ENCODE results near the gene ZNF200. TPM values are rescaled to one million over a fixed set of nuclear protein-coding genes. Genes with fewer than 3 reads are reported as not detected.
A peak's percentile ranks its signal among the peaks of the same experiment; 100 is the strongest.
"Not testable (repeated sequence)": the region's sequence is repeated elsewhere in the genome, so short reads cannot be mapped to it uniquely, and the experiment has no call there.

The ZNF200 gene, protein sequence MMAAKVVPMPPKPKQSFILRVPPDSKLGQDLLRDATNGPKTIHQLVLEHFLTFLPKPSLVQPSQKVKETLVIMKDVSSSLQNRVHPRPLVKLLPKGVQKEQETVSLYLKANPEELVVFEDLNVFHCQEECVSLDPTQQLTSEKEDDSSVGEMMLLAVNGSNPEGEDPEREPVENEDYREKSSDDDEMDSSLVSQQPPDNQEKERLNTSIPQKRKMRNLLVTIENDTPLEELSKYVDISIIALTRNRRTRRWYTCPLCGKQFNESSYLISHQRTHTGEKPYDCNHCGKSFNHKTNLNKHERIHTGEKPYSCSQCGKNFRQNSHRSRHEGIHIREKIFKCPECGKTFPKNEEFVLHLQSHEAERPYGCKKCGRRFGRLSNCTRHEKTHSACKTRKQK
- total RNA-seq (2014; rRNA removed; shearing (Covaris generic); ENCODE audit: low replicate concordance): 12.1 and 12.8 TPM in 2 replicates

- in situ Hi-C loops (cut with HindIII; ENCODE audit: low pct_unique_long_range_greater_than_20kb, low sequenced_read_pairs): no loop called here
- DNase-seq (ENCODE audit: low read depth): peak; percentile 98
Measured at GRCh38 chr16:3234857-3235561, at the start of gene ZNF200. Gene ZNF200 (minus strand): TSS chr16:3235158. CDS start chr16:3233755, 1,403 bp downstream.

- in situ Hi-C loops (cut with HindIII; ENCODE audit: low pct_unique_long_range_greater_than_20kb, low sequenced_read_pairs): no loop called here
- peak; percentile 27 for DNase-seq (ENCODE audit: low read depth)
Measured at GRCh38 chr16:3283543-3284447, 48.8 kb upstream of the ZNF200 start.

DNA sequence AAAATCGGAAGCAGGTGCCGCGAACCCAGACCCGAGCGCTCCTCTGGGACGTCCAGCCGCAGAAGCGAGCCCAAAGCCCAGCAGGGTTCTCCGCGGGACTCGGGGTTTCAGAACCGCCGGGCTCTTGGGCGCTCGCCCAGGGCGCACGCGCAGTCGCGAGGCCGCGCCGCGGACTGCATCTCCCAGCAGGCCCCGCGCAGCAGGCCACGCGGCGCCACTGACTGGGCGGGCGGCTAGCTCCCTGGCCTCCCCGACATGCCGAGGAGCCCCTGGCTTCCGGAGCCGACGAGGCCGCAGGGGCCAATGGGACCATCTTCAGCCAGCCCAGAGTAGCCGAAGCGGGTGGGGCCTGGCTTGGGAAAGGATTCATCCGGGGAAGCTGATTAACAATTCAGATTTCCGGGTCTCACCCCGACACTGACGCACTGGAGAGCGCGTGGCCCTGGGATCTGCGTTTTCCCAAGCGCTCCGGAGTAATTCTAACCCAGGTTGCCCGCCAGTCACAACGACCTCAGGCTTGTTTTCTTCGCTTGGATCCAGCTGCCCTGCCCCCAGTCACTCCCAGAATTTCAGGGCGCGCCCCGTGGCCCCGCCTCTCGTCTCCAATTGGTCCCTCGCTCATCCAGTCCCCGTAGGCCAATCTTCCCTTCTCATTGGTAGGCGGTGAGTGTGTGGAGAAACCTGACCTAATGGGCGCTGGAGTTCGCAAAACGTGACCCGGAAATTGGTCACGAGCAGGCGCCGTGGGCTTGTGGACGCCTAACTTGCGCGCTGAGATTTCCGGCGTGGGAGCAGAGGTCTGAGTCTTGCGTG is 48.0 kb upstream of the ZNF200 start, which contains the start of gene ZNF263:
Gene ZNF263, plus strand, starts transcription at position 762 of the 813 bp plus-strand sequence. CDS start 328 bp downstream, outside the sequence.
- peak; percentile 99 for DNase-seq (ENCODE audit: low read depth)
- in situ Hi-C loops (cut with HindIII; ENCODE audit: low pct_unique_long_range_greater_than_20kb, low sequenced_read_pairs): no loop called here

DNA sequence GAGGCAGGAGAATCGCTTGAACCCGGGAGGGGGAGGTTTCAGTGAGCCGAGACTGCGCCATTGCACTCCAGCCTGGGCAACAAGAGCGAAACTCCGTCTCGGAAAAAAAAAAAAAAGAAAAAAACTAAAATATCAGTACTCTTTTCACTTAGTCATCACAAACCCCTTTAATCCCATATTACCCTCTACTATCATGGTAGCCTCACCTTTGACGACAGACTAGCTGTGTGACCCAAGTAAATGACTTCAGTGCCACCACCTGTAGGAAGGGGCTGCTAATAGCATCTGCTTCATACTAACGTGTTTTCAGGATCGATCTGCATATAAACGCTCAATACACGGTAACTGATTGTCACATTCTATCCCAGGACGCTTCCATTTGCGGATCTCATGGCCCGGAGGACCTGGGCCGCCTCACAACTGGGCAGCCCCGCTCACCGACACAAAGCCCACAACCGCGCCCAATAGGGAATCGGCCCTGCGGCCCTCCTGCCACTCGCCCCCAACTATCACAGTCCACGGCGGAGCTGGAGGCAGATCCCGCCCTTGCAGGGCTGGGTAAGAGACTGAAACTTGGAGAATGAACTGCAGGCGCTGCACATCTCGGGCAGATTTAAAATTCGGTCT is 47.3 kb upstream of the ZNF200 start:
- in situ Hi-C loops (cut with HindIII; ENCODE audit: low pct_unique_long_range_greater_than_20kb, low sequenced_read_pairs): no loop called here
- no peak for DNase-seq (ENCODE audit: low read depth)

GRCh38 chr16:3281222-3281820 is 46.4 kb upstream of the ZNF200 start:
- in situ Hi-C loops (cut with HindIII; ENCODE audit: low pct_unique_long_range_greater_than_20kb, low sequenced_read_pairs): no loop called here

GRCh38 chr16:3276679-3277078 is 41.7 kb upstream of the ZNF200 start:
- no peak for DNase-seq (ENCODE audit: low read depth)
- in situ Hi-C loops (cut with HindIII; ENCODE audit: low pct_unique_long_range_greater_than_20kb, low sequenced_read_pairs): no loop called here

More at GRCh38 chr16:3281222-3281820, 46.4 kb upstream of the ZNF200 start:
- no peak for DNase-seq (ENCODE audit: low read depth)

GRCh38 chr16:3274947-3275346 is 40.0 kb upstream of the ZNF200 start:
- DNase-seq (ENCODE audit: low read depth): no peak
- in situ Hi-C loops (cut with HindIII; ENCODE audit: low pct_unique_long_range_greater_than_20kb, low sequenced_read_pairs): no loop called here

GRCh38 chr16:3274490-3274889 is 39.5 kb upstream of the ZNF200 start:
- in situ Hi-C loops (cut with HindIII; ENCODE audit: low pct_unique_long_range_greater_than_20kb, low sequenced_read_pairs): no loop called here
- DNase-seq (ENCODE audit: low read depth): peak; percentile 88

GRCh38 chr16:3271281-3271680 is 36.3 kb upstream of the ZNF200 start:
- DNase-seq (ENCODE audit: low read depth); in situ Hi-C loops (cut with HindIII; ENCODE audit: low pct_unique_long_range_greater_than_20kb, low sequenced_read_pairs): not testable (repeated sequence)

- in situ Hi-C loops (cut with HindIII; ENCODE audit: low pct_unique_long_range_greater_than_20kb, low sequenced_read_pairs): not testable (repeated sequence)
Measured at GRCh38 chr16:3270718-3271117, 35.8 kb upstream of the ZNF200 start.

DNA sequence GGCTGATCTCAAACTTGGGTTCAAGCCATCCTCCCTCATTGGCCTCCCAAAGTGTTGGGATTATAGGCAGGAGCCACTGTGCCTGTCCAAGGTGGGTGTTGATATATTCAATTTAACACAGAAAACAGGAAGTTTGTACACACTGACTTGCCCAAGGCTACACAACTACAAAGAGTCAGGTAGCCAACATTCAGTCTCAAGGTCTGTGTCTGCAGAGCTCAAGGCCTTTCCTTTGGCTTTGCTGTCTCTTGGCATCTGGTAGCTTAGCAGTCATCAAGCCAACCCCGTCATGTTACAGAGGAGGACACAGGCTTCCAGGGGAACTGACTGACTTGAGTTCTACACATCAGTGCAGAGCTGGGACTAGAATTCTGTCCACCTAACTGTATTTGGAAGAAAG is 33.3 kb upstream of the ZNF200 start:
- in situ Hi-C loops (cut with HindIII; ENCODE audit: low pct_unique_long_range_greater_than_20kb, low sequenced_read_pairs): no loop called here
- DNase-seq (ENCODE audit: low read depth): no peak

More at GRCh38 chr16:3270718-3271117, 35.8 kb upstream of the ZNF200 start:
- not testable (repeated sequence) for DNase-seq (ENCODE audit: low read depth)

GRCh38 chr16:3266873-3267537 is 32.0 kb upstream of the ZNF200 start:
- in situ Hi-C loops (cut with HindIII; ENCODE audit: low pct_unique_long_range_greater_than_20kb, low sequenced_read_pairs): no loop called here
- peak; percentile 35 for DNase-seq (ENCODE audit: low read depth)

GRCh38 chr16:3264137-3265036 is 29.4 kb upstream of the ZNF200 start:
- DNase-seq (ENCODE audit: low read depth): peak; percentile 99

DNA sequence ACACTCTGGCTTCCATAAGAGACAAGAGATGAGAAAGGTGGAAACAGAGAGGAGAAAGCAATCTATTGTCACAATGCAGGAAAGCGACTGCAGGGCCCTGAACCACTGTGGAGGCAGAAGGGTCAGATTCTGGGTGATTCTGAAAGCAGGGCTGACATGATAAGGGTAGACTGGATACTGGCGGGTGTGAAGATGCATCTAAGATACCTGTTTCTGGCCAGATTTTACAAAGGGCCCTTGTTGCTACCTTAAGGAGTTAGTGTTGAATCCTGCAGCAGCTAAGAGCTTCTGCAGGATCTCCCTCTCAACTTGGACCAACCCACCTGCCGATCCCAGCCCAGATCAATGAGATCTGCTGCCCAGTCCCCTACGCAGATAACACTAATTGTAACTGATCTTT is 27.6 kb upstream of the ZNF200 start:
- in situ Hi-C loops (cut with HindIII; ENCODE audit: low pct_unique_long_range_greater_than_20kb, low sequenced_read_pairs): no loop called here
- DNase-seq (ENCODE audit: low read depth): no peak

More at GRCh38 chr16:3264137-3265036, 29.4 kb upstream of the ZNF200 start:
- in situ Hi-C loops (cut with HindIII; ENCODE audit: low pct_unique_long_range_greater_than_20kb, low sequenced_read_pairs): no loop called here

DNA sequence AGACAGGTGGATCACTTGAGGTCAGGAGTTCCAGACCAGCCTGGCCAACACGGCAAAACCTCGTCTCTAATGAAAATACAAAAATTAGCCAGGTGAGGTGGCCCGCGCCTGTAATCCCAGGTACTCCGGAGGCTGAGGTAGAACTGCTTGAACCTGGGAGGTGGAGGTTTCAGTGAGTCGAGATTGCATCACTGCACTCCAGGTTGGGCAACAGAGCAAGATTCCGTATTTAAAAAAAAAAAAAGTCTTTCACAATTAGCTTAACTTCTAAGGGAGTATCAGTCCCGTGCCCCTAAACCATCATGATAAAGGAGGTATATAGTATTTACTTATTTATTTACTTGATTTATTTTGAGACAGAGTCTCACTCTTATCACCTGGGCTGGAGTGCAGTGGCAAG is 24.9 kb upstream of the ZNF200 start:
- in situ Hi-C loops (cut with HindIII; ENCODE audit: low pct_unique_long_range_greater_than_20kb, low sequenced_read_pairs): no loop called here
- DNase-seq (ENCODE audit: low read depth): no peak
